Measurements from ENCODE around the gene HARBI1. TPM values are rescaled to one million over a fixed set of nuclear protein-coding genes. Genes with fewer than 3 reads are reported as not detected.

Gene HARBI1
- total and polyA plus RNA-seq, 9 of the 15 experiments (the other 6 are each of a cell fraction or from before 2014, with no cell fraction given), result 3.5 to 8.4 (median 5.5) TPM

- Histone ChIP-seq H3K4me2 (ENCODE audit: insufficient read depth, low read length) (peak overlapping the region; percentile 69), H3K4me1 (replicated peaks in 1 of 2; ENCODE audit: control insufficient read depth in 2 of 2, insufficient read depth in 2 of 2, low read length in 2 of 2) (peaks cover 6 to 17% of the 10 kb centered on the region in 2 experiments; a peak in 3 of 5 replicates), H3K9ac (ENCODE audit: insufficient read depth in 1 of 2, low read depth in 2 of 2, low read length in 2 of 2) (peak overlapping the region; percentile 44 to 78; a peak in 3 of 4 replicates), H3K27me3 (ENCODE audit: control insufficient read depth in 2 of 2, insufficient read depth in 2 of 2, low read length in 2 of 2) (no peaks in the 10 kb centered on the region), H3K36me3 (ENCODE audit: control insufficient read depth, insufficient read depth, low read length) (peaks cover 65% of the 10 kb centered on the region), H3K9me1 (ENCODE audit: control insufficient read depth, insufficient read depth, low read length) (peaks cover 4% of the 10 kb centered on the region), H2AFZ (ENCODE audit: low read depth, low read length) (peak overlapping the region; percentile 68), H3K4me3 (no peak overlapping the region), H4K20me1 (replicated peaks; ENCODE audit: control insufficient read depth, insufficient read depth, low read length) (no peaks in the 10 kb centered on the region), H3K27ac (ENCODE audit: extremely low read depth, low read depth, low read length) (peak overlapping the region; percentile 64), H3K79me2 (ENCODE audit: control insufficient read depth, insufficient read depth, low read length) (no peaks in the 10 kb centered on the region), H3K9me3 (replicated peaks; ENCODE audit: control insufficient read depth, insufficient read depth, low read depth, low read length) (no peaks in the 10 kb centered on the region)
- 7% methylated on average over 6 of the region's 6 CpGs for WGBS (ENCODE audit: insufficient coverage, low coverage, missing lambda C conversion rate)
- no TSS peak for BruUV-seq (replicated peaks)
- ChIA-PET CTCF (ENCODE audit: low intra/inter-chr PET ratio) (no interaction called here), POLR2A (interaction anchor here (1.5 kb wide), 1 partner anchor 8 kb away, joined by 3 read pairs; no protein-coding TSS in a partner anchor)
- peak; percentile 89 for ATAC-seq
- in situ Hi-C loops (cut with MboI), result no loop called here
- peak; percentile 81 for FAIRE-seq
- DNase-seq (ENCODE audit: extremely low read depth in 1 of 4, low spot score in 3 of 4), result peak; percentile 60 to 73 (median 66)
- intact Hi-C loops (cut with micrococcal nuclease), result no loop called here
- TF ChIP-seq DPF2 (IDR thresholded peaks at IDR 0.05) (peak; percentile 77), MLLT1 (IDR thresholded peaks at IDR 0.05) (peak in 1 of 2 experiments; percentile 94; a peak in 2 of 4 replicates), ZNF12 (CRISPR knock-in tag; IDR thresholded peaks at IDR 0.05) (no peak), ARID1B (IDR thresholded peaks at IDR 0.05) (peak; percentile 45; the same call in 1 of the 2 replicates), ETS2 (tag; IDR thresholded peaks at IDR 0.05; ENCODE audit: borderline replicate concordance, poor library complexity, severe bottlenecking) (no peak), NRF1 (conservative IDR thresholded peaks at IDR 0.05 in 1 of 2, IDR thresholded peaks at IDR 0.05 in 1 of 2) (peak; percentile 21 to 26; a peak in 1 of 4 replicates), RBM17 (IDR thresholded peaks at IDR 0.05; ENCODE audit: borderline replicate concordance, low read depth, low read length) (no peak), CBFA2T3 (IDR thresholded peaks at IDR 0.05) (peak; percentile 60), FOXJ2 (tag; IDR thresholded peaks at IDR 0.05) (0 out of 2 replicates have a peak, but pooled peaks have one; percentile 18), L3MBTL2 (IDR thresholded peaks at IDR 0.05) (peak; percentile 49; the same call in 1 of the 2 replicates), HDAC1 (IDR thresholded peaks at IDR 0.05) (peak in 1 of 2 experiments; percentile 50; a peak in 1 of 4 replicates), IFI16 (CRISPR knock-in tag; IDR thresholded peaks at IDR 0.05) (no peak), ZBTB7A (IDR thresholded peaks at IDR 0.05; ENCODE audit: borderline replicate concordance, control insufficient read depth, low read depth, low read length) (peak; percentile 36; the same call in 1 of the 2 replicates), MTA3 (IDR thresholded peaks at IDR 0.05; ENCODE audit: borderline replicate concordance) (0 out of 2 replicates have a peak, but pooled peaks have one; percentile 27), ZNF766 (CRISPR knock-in tag; conservative IDR thresholded peaks at IDR 0.05) (no peak), IRF9 (tag; IDR thresholded peaks at IDR 0.05) (no peak), SIRT6 (IDR thresholded peaks at IDR 0.05; ENCODE audit: low read depth, low read length) (no peak), HNRNPUL1 (IDR thresholded peaks at IDR 0.05; ENCODE audit: low read length) (no peak)
Observed at GRCh38 chr11:46664612-46665011, 47.6 kb upstream of the HARBI1 start.

Measured in K562 (cell line).